H4 (cell line): ENCODE data around the gene ICA1. TPM values are rescaled to one million over a fixed set of nuclear protein-coding genes. Genes with fewer than 3 reads are reported as not detected.

Experiments used
- DNase-seq: peaks from one replicate; pipeline ENCODE4 v3.0.0-alpha.2; 2015; ENCODE audit warnings: low spot score
- total RNA-seq: library from RNA; depleted of rRNA; stranded (reverse); fragments of >200 nt; shearing (Covaris generic); gene quantifications from 2 replicates; pipeline ENCODE4 v1.2.3, GENCODE V29; 2014

Gene ICA1
- total RNA-seq, 1 experiment from 2014 or later = 6.4 TPM

DNA sequence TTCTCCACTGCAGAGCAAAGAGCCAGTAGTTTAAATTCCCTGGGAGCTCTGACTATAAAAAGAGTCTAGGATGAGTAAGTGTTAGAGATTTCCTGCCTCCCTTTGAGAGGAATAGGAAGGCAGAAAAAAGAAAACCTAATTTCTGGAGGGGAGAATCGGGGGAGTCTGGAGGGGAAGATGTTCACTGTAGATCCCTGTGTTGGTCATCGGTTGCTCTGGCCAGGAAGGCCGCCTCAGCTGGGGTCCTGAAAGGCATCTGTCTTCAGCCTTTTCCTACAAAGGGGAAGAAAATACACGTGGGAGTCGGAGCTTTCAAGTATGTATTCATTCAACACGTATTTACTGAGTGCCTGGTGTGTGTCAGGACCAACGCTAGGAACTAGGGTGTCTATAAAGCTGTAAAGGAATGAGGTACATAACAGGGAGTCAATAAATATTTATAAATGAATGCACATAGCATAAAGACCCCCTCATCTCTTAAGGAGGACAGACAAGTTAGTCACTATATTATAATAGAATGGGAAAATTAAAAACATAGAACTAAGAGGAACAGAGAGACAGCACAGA is 101.1 kb downstream of the ICA1 start:
- no peak for DNase-seq

GRCh38 chr7:8160250-8160649 is 101.7 kb downstream of the ICA1 start:
- DNase-seq = no peak

DNA sequence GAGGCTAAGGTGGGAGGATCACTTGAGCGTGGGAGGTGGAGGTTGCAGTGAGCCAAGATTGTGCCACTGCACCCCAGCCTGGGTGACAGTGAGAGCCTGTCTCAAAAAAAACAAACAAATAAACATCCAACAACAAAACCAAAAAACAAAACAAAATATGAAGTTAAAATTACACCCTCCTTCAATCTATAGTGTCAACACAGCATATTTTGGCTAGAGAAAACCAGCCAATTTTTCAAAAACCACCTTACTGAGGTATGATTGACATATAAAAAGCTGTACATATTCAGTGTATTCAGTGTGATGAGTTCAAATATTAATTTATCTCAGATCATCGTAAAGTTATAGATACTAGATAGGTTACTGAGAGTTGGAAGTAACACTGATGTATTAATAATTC is 102.4 kb downstream of the ICA1 start:
- no peak for DNase-seq

DNA sequence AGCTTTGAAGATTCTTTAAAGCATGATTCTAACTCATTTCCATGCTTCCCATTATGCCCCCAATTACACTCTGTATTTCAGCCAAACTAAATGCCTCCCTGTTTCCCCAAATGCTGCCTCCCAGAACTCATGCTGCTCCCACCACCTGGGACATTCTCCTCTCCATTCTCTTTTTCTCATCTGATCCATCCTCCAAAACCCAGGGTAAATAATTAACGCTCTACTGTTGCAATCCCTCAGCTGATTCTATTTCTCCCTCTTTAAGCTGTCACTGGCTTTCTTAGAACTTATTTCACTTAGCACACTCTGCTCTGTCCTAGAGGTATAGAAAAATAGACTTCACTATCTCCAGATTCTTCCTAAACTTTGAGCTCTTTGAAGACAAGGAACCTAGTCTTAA is 104.7 kb downstream of the ICA1 start:
- no peak for DNase-seq

- no peak for DNase-seq
Observed at GRCh38 chr7:8155836-8156235, 106.1 kb downstream of the ICA1 start.

- no peak for DNase-seq
Observed at GRCh38 chr7:8154272-8154671, 107.7 kb downstream of the ICA1 start.

- no peak for DNase-seq
Observed at GRCh38 chr7:8152489-8153192, 109.3 kb downstream of the ICA1 start.

- no peak for DNase-seq
Observed at GRCh38 chr7:8151161-8151725, 110.7 kb downstream of the ICA1 start.

DNA sequence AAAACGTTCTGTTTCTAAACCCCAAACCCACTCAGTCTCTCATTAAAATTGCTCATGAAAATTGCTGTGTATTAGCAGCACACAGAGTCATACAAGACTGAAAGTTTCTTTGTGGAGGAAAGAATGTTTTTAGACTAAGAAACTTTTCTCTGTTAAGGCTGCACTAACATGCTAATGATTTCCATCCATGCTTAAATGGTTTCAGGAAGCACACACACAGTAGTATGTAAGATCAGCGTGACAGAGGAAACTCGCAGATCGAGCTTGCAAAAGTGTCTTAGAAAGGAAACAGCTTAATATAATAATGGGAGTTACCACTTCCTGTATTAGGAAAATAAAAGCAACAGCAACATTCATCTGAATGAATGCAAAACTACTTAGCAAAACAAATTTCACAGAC is 112.7 kb downstream of the ICA1 start:
- no peak for DNase-seq

GRCh38 chr7:8147760-8148463 is 114.1 kb downstream of the ICA1 start:
- no peak for DNase-seq

GRCh38 chr7:8146788-8147413 is 115.1 kb downstream of the ICA1 start:
- DNase-seq = no peak

- DNase-seq = no peak
Observed at GRCh38 chr7:8146106-8146787, 115.7 kb downstream of the ICA1 start.

DNA sequence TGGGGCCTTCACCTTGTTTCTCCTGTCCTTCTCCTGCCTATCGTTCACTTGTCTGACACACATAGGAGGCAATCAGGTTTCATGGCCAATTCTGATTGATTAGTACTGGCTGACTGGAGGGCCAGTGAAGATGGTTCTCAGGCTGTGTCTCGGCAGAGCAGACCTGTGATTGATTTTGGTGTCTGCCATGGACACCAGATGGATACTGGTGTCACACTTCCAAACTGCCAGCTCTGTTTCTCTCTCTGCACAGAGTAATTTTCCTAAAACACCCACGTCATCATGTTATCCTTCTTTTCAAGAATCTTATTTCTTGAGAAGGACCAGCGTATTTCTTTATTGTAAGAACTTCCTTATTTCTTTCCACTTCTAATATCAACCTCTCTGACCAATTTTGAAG is 117.1 kb downstream of the ICA1 start:
- DNase-seq = no peak

- no peak for DNase-seq
Observed at GRCh38 chr7:8143151-8143874, 118.7 kb downstream of the ICA1 start.

GRCh38 chr7:8142477-8142876 is 119.5 kb downstream of the ICA1 start:
- DNase-seq = no peak

GRCh38 chr7:8141070-8141469 is 120.9 kb downstream of the ICA1 start:
- DNase-seq = no peak

- DNase-seq = no peak
Observed at GRCh38 chr7:8136051-8136730, 125.8 kb downstream of the ICA1 start.

DNA sequence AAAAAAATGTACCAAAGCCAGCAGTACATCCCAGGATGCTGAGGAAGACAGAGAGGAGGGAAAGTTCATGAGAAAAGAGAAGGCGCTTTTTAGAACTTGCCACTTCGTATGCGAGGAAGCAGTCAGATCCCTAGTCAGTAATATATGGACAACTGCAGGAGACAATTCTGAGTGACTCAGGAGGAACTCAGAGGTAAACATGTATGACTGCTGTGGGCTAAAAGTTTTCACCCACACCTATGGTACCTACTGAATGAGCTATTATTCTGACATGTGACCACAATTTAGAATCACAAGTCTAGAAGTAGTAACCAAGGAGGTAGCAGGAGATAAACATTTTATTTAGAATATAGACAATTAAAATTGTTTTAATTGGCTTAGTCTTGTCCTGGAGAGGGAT is 126.5 kb downstream of the ICA1 start:
- no peak for DNase-seq

GRCh38 chr7:8134089-8134733 is 127.8 kb downstream of the ICA1 start:
- no peak for DNase-seq
